Transverse colon (tissue), 4 donors: ENCODE measurements around the gene ATG2B.

ENCODE experiments used
- CTCF ChIP-seq, 5 experiments: fragments of 200-600 bp in 3 of 5; fragments of 450-650 bp in 2 of 5; sonication (generic) in 3 of 5; IDR thresholded peaks; 1 replicate in 2 of 5; 2 replicates in 3 of 5; pipeline ENCODE4 v1.5.1; 2016 to 2017; ENCODE audit warnings: antibody characterized with exemption in 5 of 5, inconsistent platforms in 3 of 5, mild to moderate bottlenecking in 2 of 5, moderate library complexity in 1 of 5
- EP300 ChIP-seq: sonication (generic); formaldehyde crosslinking; IDR thresholded peaks from one replicate; pipeline ENCODE4 v1.6.1; 2017; ENCODE audit warnings: antibody characterized with exemption, low read depth
- POLR2A ChIP-seq: fragments of 450-650 bp; IDR thresholded peaks from one replicate; pipeline ENCODE4 v1.6.1; 2016; ENCODE audit warnings: antibody characterized with exemption, mild to moderate bottlenecking, moderate library complexity
- POLR2AphosphoS5 ChIP-seq, 3 donors: sonication (generic); formaldehyde crosslinking; IDR thresholded peaks; one replicate each; pipeline ENCODE4 v1.6.1; 2016; ENCODE audit warnings: antibody characterized with exemption in 3 of 3

GRCh38 chr14:96410119-96410518, 47.0 kb upstream of the ATG2B start:
- no peak for TF ChIP-seq CTCF (IDR thresholded peaks at IDR 0.05)
- no peak for TF ChIP-seq POLR2A
- TF ChIP-seq POLR2AphosphoS5 (IDR thresholded peaks at IDR 0.05): no peak
- TF ChIP-seq EP300: no peak
